ENCODE measurements around the gene KCTD17.
A peak's percentile ranks its signal among the peaks of the same experiment; 100 is the strongest.

KCTD17 gene

DNA sequence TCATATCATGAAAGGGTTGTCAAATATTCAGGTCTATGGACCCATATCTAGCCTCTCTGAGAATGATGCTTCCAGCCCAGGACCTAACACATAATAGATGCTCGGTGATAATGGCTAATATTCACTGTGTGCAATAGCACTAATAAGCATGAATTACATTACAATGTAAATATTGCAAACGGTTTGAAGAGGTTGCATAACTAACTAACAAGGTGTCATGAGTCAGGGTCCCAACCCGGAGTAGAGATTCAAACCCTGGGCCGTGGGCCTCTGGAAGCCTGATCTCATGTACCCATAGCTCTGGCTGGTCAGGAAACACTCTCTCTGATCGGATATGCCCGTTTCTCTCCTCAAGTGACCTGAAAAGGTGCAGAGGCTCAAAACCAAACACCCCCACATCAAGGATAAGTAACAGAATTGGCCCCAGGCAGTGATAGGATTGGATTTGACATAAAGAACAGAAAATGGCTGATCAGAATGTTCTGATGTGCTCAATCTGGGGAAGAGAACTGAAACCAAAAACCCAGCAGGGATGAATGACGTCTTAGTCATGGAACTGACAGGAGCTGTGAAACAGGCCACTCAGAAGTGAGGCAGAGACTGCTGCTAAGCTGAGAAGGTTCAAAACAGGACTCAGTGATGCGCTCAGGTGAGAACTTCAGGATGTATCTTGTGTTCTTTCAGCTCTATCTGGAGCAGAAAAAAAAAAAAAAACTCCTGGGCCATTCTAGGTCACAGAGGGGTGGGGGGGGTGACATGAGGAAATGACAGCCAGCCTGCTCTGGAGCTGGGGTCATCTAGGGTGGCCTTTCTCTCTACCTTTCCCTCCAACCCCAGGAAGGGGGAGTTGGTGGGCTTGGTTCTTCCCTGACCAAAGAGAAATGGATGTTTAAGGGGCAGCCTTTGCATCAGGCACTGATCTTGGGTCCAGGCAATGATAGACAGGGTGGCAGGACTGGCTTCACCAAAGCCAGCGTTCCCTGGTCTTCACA, 6.6 kb upstream of the KCTD17 start:
- no peak for DNase-seq

DNA sequence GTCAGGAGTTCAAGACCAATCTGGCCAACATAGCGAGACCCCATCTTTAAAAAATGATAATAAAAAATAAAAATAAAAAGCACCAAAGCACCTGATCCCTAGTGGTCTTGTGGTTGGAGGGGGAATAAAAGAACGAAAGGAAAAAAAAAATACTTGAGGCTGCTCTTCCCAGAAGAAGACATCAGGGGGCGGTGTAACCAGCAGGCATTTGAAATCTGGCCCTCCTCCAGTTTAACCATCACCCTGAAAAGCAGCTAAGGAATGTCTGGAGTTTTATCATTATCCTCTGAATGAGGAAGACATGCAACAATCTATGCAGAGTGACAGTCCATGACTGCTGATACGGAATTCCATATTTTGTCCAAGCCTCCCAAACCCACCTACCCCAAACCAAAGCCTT, 5.6 kb upstream of the KCTD17 start:
- DNase-seq: peak; percentile 5

DNA sequence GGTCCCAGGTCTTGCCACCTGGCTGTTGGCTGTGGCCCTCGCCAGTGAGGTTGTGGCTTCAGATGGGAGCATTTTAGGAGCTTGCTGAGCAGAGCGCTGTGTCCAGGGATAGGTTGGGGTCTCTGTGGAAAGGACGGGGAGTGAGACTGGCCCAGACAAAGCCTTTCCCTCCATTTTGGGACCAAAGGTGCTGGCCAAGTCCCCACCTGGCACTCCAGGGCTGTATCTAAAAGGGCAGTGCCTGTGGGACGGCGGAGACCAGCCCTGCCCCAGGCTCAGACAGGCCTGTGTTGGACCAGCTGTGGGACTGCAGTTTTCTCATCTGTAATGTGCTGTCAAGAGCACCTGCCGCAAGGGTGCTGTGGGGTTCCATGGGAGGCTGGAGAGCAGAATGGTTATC, 5.0 kb upstream of the KCTD17 start:
- DNase-seq: no peak

DNA sequence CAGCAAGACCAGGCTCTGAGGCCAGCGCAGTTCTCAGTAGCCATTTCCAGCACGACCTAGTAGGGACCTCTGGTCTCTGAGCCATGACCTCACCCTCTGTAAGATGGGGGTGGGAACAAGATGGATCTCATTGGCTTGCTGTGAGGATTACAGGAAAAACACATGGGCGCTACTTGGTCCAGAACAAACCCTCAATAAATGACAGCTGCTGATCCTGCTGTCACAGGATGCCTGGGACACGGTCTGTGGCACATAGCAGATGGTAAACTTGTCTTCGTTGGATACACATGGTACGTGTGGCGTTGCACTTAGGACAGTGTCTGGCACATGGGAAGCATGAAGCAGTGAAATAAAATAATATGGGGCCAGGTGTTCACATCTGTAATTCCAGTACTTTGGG, 4.5 kb upstream of the KCTD17 start:
- DNase-seq: no peak

- no peak for DNase-seq
Measured at GRCh38 chr22:37048133-37048532, 3.4 kb upstream of the KCTD17 start.

GRCh38 chr22:37049224-37049623, 2.3 kb upstream of the KCTD17 start:
- no peak for DNase-seq

- no peak for DNase-seq
Measured at GRCh38 chr22:37050913-37051312, 629 bp upstream of the KCTD17 start.

GRCh38 chr22:37052386-37053309, 1.1 kb downstream of the KCTD17 start:
- DNase-seq: no peak

DNA sequence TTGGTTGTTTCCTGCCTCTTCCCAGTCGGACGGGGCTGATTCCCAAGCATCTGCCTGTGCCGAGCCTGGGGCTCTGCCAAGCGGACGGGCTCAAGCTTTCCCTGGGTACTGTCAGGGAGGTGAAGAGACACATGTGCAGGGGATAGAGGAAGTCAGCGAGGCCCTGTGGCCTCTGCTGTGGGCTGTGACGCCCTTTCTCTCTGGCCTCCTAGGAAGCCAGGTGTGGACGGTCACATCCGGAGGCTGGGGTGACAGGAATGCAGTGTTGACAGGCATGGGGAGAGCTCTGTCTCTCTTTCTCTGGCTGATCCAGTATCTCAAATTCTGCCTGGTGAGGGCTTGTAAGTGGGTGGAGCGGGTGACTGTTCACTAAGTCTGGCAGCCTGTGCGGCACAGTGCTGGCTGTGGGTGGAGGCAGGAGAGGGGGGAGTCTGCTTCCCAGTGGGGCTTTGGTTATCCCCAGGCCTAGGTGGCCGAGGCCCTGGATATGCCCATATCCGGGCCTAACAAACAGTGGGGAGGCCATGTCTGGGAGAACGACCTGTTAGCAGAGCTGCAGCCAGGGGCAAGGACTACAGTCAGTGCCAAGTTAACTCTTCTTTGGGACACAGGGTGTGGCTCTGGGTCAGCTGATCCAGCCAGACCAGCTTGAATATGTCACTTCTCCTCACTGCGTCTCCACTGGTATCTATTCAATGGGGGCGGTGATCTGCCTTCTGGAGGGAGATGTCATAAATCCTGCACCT, 1.9 kb downstream of the KCTD17 start:
- no peak for DNase-seq

DNA sequence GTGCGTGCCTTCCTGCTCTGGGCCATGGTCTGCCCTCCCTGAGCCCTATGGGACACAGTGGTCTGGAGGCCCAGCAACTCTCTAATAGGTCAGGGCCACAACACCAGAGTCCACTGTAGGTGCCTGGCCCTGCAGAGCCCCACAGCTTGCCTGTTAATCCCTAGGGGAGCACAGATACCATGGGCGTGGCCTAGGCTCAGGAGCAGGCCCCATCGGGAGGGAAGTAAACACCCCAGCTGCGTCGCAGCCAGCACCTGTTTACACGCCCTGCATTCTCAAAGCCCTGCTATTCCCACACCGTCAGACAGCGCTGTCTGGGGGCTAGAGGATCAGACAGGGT, 2.5 kb downstream of the KCTD17 start:
- DNase-seq: no peak

DNA sequence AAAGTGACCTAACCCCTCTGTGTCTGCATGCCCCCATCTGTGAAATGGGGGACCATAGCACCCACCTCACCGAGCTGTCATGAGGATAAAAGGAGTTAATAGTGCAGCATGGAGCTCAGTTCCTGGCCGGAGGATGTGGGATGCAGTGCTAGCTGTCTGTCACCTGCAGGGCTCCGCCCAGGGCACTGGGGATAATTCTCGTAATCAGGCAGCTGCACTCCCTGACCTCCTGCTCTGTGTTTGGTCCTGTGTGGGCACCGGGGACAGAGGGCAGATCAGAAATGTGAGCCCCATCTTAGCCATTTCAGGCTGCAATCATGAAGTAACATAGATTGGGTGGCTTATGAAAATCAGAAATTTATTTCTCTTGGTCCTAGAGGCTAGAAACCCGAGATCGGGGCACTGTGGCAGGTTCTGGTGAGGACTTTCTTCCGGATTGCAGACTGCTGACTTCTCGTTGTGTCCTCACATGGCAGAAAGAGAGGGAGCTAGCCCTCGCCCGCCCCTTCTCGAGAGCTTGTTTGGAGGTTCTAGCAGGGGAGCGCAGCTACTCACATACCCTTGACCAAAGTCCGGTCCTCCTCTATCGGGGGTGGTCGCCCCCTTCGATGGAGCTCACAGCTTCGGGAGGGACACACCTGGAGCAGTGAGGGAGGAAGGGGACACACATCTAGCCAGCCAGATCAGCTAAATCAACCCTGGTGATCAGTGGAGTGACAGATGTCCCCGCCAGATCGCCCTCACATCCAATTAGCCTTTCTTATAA, 3.2 kb downstream of the KCTD17 start:
- no peak for DNase-seq

DNA sequence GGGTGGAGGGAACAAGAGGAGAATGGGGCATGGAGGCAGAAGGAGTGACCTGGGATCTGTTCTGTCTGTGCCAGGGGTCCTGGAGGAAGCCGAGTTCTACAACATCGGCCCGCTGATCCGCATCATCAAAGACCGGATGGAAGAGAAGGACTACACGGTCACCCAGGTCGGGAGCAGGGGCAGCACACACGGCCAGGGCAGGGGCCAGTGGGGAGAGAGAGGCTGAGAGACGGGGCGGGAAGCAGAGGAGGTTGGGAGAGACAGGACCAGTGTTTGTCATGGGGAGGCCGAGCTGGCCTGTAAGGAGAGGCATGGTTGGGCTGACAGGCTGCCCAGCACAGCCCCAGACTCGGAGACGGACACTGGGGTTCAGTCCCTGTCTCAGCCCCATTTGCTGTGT, 4.7 kb downstream of the KCTD17 start:
- no peak for DNase-seq

DNA sequence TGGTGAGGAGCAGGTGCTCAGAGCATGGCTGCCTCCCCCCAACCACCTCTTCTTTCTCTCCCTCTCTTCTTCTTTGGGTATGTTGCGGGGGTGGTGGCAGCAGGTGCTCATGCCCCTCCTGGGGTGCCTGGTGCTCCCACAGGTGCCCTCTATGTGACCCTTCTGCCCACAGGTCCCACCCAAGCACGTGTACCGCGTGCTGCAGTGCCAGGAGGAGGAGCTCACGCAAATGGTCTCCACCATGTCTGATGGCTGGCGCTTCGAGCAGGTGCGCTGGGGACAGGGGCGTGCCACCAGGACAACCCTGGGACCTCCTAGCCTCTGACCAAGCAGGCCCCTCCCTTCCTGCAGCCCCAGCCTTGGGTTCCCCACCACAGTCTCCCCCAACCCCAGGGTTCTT, 5.7 kb downstream of the KCTD17 start:
- DNase-seq: no peak

DNA sequence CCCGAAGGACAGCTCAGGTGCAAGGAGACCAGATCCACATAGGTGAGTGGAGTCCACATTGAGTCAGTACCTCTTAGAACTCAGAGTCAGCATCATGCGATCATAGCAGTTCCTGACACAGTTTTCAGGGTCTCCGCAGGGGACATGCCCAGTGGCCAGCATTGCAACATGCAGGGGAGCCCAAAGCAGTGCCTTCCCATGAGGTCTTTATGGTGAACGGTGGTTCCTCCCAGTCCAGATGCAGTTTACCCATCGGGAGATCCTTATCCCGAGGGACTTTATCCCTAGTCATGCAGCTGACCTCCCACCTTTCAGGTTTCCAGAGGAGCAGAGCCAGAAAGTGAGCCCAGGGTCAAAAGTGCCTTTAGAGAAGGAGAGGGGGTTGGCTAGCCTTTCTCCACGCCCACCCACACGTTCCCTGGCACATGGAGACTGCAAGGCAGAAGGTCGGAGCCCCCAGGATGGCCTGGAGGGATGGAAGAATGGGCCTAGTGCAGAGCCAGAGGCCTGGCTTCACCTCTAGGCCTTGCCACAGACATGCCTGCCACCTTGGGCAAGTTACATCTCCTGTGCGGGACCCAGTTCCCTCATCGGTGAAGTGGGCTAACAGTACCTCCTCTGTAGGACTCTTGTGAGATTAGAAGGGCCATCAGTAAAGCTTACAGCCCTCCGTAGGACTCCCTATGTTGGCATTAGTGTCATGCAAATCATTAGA, 6.4 kb downstream of the KCTD17 start:
- DNase-seq: no peak

DNA sequence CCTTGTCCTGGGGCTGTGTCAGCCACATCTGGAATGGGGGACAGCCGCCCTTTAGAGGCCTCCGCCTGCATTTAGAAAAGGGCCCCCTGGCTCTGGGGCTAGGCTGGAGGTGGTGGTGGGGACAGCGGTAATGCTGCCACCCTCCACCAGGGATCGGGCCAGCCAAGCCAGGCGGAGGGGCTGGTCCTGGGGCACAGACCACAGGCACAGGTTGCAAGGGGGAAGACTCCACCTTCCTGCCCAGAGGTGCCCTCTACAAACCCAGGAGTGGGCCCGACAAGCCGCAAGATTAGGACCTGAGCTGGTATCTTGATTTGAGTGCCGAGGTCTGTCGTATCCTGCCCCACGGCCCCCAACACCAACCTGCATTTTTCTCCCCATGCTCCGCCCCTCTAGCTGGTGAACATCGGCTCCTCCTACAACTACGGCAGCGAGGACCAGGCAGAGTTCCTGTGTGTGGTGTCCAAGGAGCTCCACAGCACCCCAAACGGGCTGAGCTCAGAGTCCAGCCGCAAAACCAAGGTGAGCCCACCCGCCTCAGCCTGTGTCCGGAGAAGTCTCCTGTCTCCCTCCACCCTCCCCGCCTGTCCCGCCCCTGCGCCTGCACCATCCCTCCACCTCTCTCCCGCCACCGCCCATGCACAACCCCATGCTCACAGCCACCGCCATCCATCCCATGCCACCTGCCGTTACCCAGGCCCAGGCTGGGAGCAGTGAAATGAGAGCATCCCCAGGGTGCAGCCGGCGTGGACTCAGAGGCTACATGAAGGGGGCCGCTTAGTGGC, 7.6 kb downstream of the KCTD17 start:
- DNase-seq: no peak

DNA sequence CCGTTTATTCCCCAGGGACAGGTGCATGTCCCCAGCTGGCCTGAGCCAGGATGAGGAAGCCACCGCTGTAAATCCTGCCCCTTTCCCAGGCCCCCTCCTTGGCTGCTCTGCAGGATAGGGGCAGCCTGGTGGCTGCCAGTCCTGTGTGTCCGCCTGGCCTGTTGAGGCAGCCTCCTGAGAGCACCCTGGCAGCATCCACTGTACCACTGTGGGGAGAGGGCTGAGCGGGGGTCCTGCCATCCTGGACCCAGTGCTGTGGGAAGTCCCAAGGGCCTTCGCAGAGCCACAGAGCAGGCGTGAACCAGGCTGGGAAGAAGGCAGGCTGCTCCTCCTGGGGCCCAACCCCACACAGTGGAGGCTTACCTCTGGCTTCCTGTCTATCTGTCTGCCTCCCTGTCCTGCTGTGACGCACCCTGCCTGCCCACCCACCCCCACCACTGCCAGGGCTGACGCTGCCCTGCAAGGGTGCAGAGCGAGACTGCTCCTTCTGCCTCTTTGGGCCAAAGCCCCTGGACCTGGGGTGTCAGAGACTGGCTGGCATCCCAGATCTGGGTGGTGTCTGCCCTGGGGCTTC, 8.4 kb downstream of the KCTD17 start:
- DNase-seq: no peak

GRCh38 chr22:37060801-37061610, 9.5 kb downstream of the KCTD17 start:
- no peak for DNase-seq

DNA sequence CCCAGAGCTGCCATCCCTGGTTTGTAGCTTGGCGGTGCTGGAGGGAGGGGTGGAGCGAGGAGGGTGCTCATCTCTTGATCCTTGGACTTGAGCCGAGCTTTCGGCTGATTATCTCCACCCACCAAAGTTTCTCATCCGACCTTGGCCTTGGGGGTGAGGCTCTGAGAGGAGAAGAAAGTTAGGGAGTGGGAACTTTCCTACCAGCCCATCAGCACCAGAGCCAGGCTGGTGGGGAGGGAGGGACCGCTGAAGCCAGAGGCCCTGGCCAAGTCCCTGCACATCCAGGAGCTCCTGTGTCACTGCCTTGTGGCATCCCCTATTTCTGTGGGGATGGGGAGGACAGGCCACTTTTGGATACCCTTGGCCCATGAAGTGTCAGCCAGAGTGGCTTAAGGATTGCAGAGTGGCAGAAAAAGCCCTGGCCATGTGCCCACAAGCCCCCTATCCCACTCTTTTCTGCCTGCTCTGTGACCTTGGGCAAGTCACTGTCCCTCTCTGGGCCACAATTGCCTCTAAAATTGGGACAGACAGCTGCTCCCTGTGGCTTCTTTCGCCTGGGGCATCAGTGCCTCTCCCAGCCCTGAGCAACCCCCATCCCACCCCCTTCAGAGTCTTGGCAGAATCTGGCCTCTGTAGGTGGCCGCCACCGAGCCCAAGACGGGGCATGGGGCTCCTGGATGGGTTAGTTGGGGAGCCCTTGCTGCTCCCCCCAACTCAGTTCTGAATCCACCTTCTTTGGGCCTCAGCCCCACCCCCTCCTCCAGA, 10.3 kb downstream of the KCTD17 start:
- DNase-seq: no peak

- DNase-seq: no peak
Measured at GRCh38 chr22:37062376-37062675, 10.8 kb downstream of the KCTD17 start.
